OCI-LY3 (cell line): ENCODE measurements around the gene HOXA5.

Experiments
- CTCF ChIP-seq: fragments of 200-600, 300-600 bp; sonication (generic); IDR thresholded peaks from 2 replicates; pipeline ENCODE4 v1.5.1; 2014; ENCODE audit warnings: antibody characterized with exemption, low read length, low read depth
- EZH2phosphoT487 ChIP-seq: fragments of 200-600 bp; shearing (Covaris generic); IDR thresholded peaks from 2 replicates; pipeline ENCODE4 v1.6.1; 2018; ENCODE audit warnings: antibody characterized with exemption, mixed run types, low read depth

- TF ChIP-seq CTCF (no peak), EZH2phosphoT487 (no peak)
Observed at GRCh38 chr7:27116962-27117886, 26.3 kb downstream of the HOXA5 start.
